Endothelial cell of umbilical vein (primary cell): ENCODE results near the gene LINC00237. TPM values are rescaled to one million over a fixed set of nuclear protein-coding genes. Genes with fewer than 3 reads are reported as not detected.

Experiments used
- BruUV-seq: library from RNA; stranded (reverse); fragments of 400-500 nt; replicated peaks from 2 replicates; lab custom pipeline; 2021; lab: Mats Ljungman, UMichigan
- CTCF ChIA-PET: fragments of 300-600, 350-600 bp; sonication (Branson Sonifier 250); formaldehyde crosslinking; loops from one replicate; lab custom pipeline; 2021; ENCODE audit warnings: antibody characterized with exemption, inconsistent platforms; lab: Charles Lee
- POLR2A ChIA-PET: fragments of 300-600, 350-600 bp; sonication (Branson Sonifier 250); formaldehyde crosslinking; loops from one replicate; lab custom pipeline; 2021; ENCODE audit warnings: antibody characterized with exemption, inconsistent platforms; lab: Charles Lee
- DNase-seq: peaks from one replicate; pipeline ENCODE4 v3.0.0-alpha.2; 2011; ENCODE audit warnings: low read depth, low spot score
- FAIRE-seq: peaks from 2 replicates; lab custom pipeline; 2011; peaks lifted over from hg19 to GRCh38; lab: Jason Lieb, UNC
- H2AFZ ChIP-seq: 2 replicates; pipeline ENCODE4 v1.6.0; 2012; ENCODE audit warnings: low read depth, low read length, control low read depth, inconsistent platforms
- H3K27ac ChIP-seq: 2 replicates; pipeline ENCODE4 v1.5.1; 2011; ENCODE audit warnings: low read depth, mild to moderate bottlenecking, control low read depth, low read length, moderate library complexity; ENCODE audit not compliant: insufficient read depth
- H3K27me3 ChIP-seq, 2 experiments: 2 replicates each; pipeline versions ENCODE4 v1.6.0 to v1.6.1; 2011; ENCODE audit warnings: low read length in 2 of 2, mixed read lengths in 1 of 2; ENCODE audit not compliant: control insufficient read depth in 2 of 2, insufficient read depth in 2 of 2
- H3K36me3 ChIP-seq, 2 experiments: 2 replicates in 1 of 2; 3 replicates in 1 of 2; pipeline ENCODE4 v1.5.1; 2011; ENCODE audit warnings: low read length in 2 of 2, mild to moderate bottlenecking in 1 of 2, moderate library complexity in 1 of 2; ENCODE audit not compliant: control insufficient read depth in 2 of 2, insufficient read depth in 2 of 2; ENCODE audit errors: extremely low read depth in 1 of 2
- H3K4me1 ChIP-seq: 3 replicates; pipeline ENCODE4 v1.5.1; 2011; ENCODE audit warnings: mild to moderate bottlenecking, low read length; ENCODE audit not compliant: control insufficient read depth, insufficient read depth; ENCODE audit errors: extremely low read depth
- H3K4me2 ChIP-seq: 2 replicates; pipeline ENCODE4 v1.6.1; 2011; ENCODE audit warnings: low read length, control low read depth, mixed read lengths; ENCODE audit not compliant: insufficient read depth
- H3K4me3 ChIP-seq, 3 experiments: fragments of 200-600 bp in 1 of 3; sonication (generic), shearing (Covaris generic) in 1 of 3; replicated peaks in 1 of 3; 2 replicates each; pipeline ENCODE4 v1.5.1; 2011 to 2016; ENCODE audit warnings: control low read depth in 3 of 3, low read length in 3 of 3, mild to moderate bottlenecking in 2 of 3, inconsistent platforms in 1 of 3, low read depth in 1 of 3, moderate library complexity in 1 of 3; ENCODE audit not compliant: insufficient read depth in 1 of 3
- H3K79me2 ChIP-seq: 2 replicates; pipeline ENCODE4 v1.6.0; 2012; ENCODE audit warnings: low read length, inconsistent platforms; ENCODE audit not compliant: control insufficient read depth, insufficient read depth
- H3K9ac ChIP-seq: replicated peaks from 2 replicates; pipeline ENCODE3; 2011; ENCODE audit warnings: low read length, control low read depth; ENCODE audit not compliant: insufficient read depth; ENCODE audit errors: extremely low read depth
- H3K9me1 ChIP-seq: replicated peaks from 3 replicates; pipeline ENCODE4 v1.6.0; 2011; ENCODE audit warnings: mild to moderate bottlenecking, low read length; ENCODE audit not compliant: control insufficient read depth, insufficient read depth; ENCODE audit errors: extremely low read depth
- H3K9me3 ChIP-seq: replicated peaks from 2 replicates; pipeline ENCODE4 v1.5.1; 2012; ENCODE audit warnings: low read length, inconsistent platforms; ENCODE audit not compliant: control insufficient read depth, insufficient read depth
- H4K20me1 ChIP-seq: replicated peaks from 2 replicates; pipeline ENCODE3; 2011; ENCODE audit warnings: mild to moderate bottlenecking, low read length; ENCODE audit not compliant: control insufficient read depth, insufficient read depth; ENCODE audit errors: extremely low read depth
- CTCF ChIP-seq, 2 donors: IDR thresholded peaks; 1 replicate in 1 of 2; 2 replicates in 1 of 2; pipeline ENCODE4 v1.5.1; 2011; ENCODE audit warnings: low read length in 2 of 2, mild to moderate bottlenecking in 2 of 2, moderate library complexity in 2 of 2, control low read depth in 1 of 2, inconsistent platforms in 1 of 2, low read depth in 1 of 2; ENCODE audit not compliant: insufficient read depth in 1 of 2; ENCODE audit errors: extremely low read depth in 1 of 2
- EZH2 ChIP-seq: IDR thresholded peaks from 2 replicates; pipeline ENCODE4 v1.6.1; 2012; ENCODE audit warnings: borderline replicate concordance, low read depth, mild to moderate bottlenecking, moderate library complexity, low read length, inconsistent platforms; ENCODE audit not compliant: severe bottlenecking
- FOS ChIP-seq: IDR thresholded peaks from 2 replicates; pipeline ENCODE4 v1.6.1; 2011; ENCODE audit warnings: mild to moderate bottlenecking, low read length, moderate library complexity, borderline replicate concordance; ENCODE audit not compliant: insufficient read depth
- GATA2 ChIP-seq: IDR thresholded peaks from 2 replicates; pipeline ENCODE4 v1.7.0; 2011; ENCODE audit warnings: low read depth, mild to moderate bottlenecking, moderate library complexity, mixed read lengths, low read length; ENCODE audit not compliant: insufficient read length, insufficient read depth
- JUN ChIP-seq: IDR thresholded peaks from 2 replicates; pipeline ENCODE4 v1.6.1; 2011; ENCODE audit warnings: borderline replicate concordance, low read depth; ENCODE audit not compliant: insufficient read length, insufficient read depth
- MAX ChIP-seq: IDR thresholded peaks from 2 replicates; pipeline ENCODE4 v1.6.1; 2011; ENCODE audit not compliant: insufficient read depth, insufficient read length
- MYC ChIP-seq: IDR thresholded peaks from one replicate; pipeline ENCODE4 v1.6.1; 2011; ENCODE audit warnings: mild to moderate bottlenecking, low read depth, low read length
- POLR2A ChIP-seq: IDR thresholded peaks from 2 replicates; pipeline ENCODE4 v1.6.1; 2012; ENCODE audit warnings: low read depth, mild to moderate bottlenecking, control low read depth, low read length
- POLR2AphosphoS5 ChIP-seq: IDR thresholded peaks from 2 replicates; pipeline ENCODE4 v1.6.1; 2012; ENCODE audit warnings: low read depth, mild to moderate bottlenecking, control low read depth, low read length, moderate library complexity; ENCODE audit not compliant: insufficient read depth
- dilution Hi-C: fragments of 300-500 bp; cut with MboI; formaldehyde crosslinking; loops from one replicate; pipeline ENCODE4 v1.15.0; 2019; ENCODE audit warnings: low sequenced_read_pairs; ENCODE audit not compliant: extremely low pct_ligation_motif_present
- intact Hi-C: fragments of 100-400 bp; cut with micrococcal nuclease; formaldehyde crosslinking; loops from one replicate; pipeline ENCODE4 v1.10.0; 2022
- polyA plus RNA-seq, 4 experiments: library from polyadenylated mRNA; depleted of rRNA in 3 of 4; stranded (reverse) in 3 of 4; unstranded in 1 of 4; fragments of >200 nt; gene quantifications; 2 replicates each; pipeline versions ENCODE4 v1.2.1 to v1.2.3, GENCODE V29; 2011 to 2012; ENCODE audit warnings: missing spikeins in 1 of 4
- total RNA-seq: library from RNA; stranded (reverse); gene quantifications from 2 replicates; pipeline ENCODE4 v1.2.3, GENCODE V29; 2021

The LINC00237 gene
- total and polyA plus RNA-seq, 2 donors (not counting 3 experiments of a cell fraction or from before 2014, with no cell fraction given), result not detected

GRCh38 chr20:21075471-21075870, 30.7 kb downstream of the LINC00237 start:
- H3K4me3 ChIP-seq, result no peak overlapping the region
- no peak overlapping the region for H3K27ac ChIP-seq
- no peaks in the 10 kb centered on the region for H3K4me1 ChIP-seq
- H2AFZ ChIP-seq, result no peak overlapping the region
- no peak for DNase-seq
- no peaks in the 10 kb centered on the region for H3K9me1 ChIP-seq
- H3K79me2 ChIP-seq, result no peaks in the 10 kb centered on the region
- no TSS peak for BruUV-seq
- no peak for FAIRE-seq
- POLR2A ChIA-PET, result no interaction called here
- CTCF ChIA-PET, result no interaction called here
- H3K27me3 ChIP-seq, result no peaks in the 10 kb centered on the region
- intact Hi-C loops (no loop called here), dilution Hi-C loops (no loop called here)
- H4K20me1 ChIP-seq, result no peaks in the 10 kb centered on the region
- no peaks in the 10 kb centered on the region for H3K36me3 ChIP-seq
- H3K9ac ChIP-seq, result no peak overlapping the region
- TF ChIP-seq POLR2AphosphoS5, result no peak
- no peak for TF ChIP-seq JUN
- TF ChIP-seq GATA2, result no peak
- TF ChIP-seq MAX, result no peak
- TF ChIP-seq EZH2, result no peak
- TF ChIP-seq FOS, result no peak
- TF ChIP-seq POLR2A, result no peak
- no peak for TF ChIP-seq CTCF (IDR thresholded peaks at IDR 0.05; ENCODE audit: extremely low read depth in 1 of 2, insufficient read depth in 1 of 2, low read depth in 1 of 2, low read length in 2 of 2)
- no peak for TF ChIP-seq MYC
- no peak overlapping the region for H3K4me2 ChIP-seq
- no peaks in the 10 kb centered on the region for H3K9me3 ChIP-seq
